PFSK-1 (cell line): ENCODE measurements around the gene SLC7A6OS.

Source experiments
- POLR2AphosphoS5 ChIP-seq: IDR thresholded peaks from 2 replicates; pipeline ENCODE4 v1.6.1; 2012; ENCODE audit warnings: low read depth, mild to moderate bottlenecking, control low read depth, low read length, moderate library complexity
- SIN3A ChIP-seq: IDR thresholded peaks from 2 replicates; pipeline ENCODE4 v1.6.1; 2012; ENCODE audit warnings: mild to moderate bottlenecking, low read length, moderate library complexity, borderline replicate concordance; ENCODE audit not compliant: insufficient read depth
- TAF1 ChIP-seq: IDR thresholded peaks from 2 replicates; pipeline ENCODE4 v1.6.1; 2012; ENCODE audit warnings: low read length, control low read depth, borderline replicate concordance; ENCODE audit not compliant: insufficient read depth
- TF ChIP-seq, protein P1 (sequence below), 2 experiments: IDR thresholded peaks; 2 replicates each; pipeline versions ENCODE4 v1.6.1 to v1.8.0; 2011 to 2012; ENCODE audit warnings: low read depth in 2 of 2, low read length in 2 of 2, control low read depth in 1 of 2, inconsistent platforms in 1 of 2, mild to moderate bottlenecking in 1 of 2, moderate library complexity in 1 of 2; ENCODE audit not compliant: insufficient read depth in 1 of 2

DNA sequence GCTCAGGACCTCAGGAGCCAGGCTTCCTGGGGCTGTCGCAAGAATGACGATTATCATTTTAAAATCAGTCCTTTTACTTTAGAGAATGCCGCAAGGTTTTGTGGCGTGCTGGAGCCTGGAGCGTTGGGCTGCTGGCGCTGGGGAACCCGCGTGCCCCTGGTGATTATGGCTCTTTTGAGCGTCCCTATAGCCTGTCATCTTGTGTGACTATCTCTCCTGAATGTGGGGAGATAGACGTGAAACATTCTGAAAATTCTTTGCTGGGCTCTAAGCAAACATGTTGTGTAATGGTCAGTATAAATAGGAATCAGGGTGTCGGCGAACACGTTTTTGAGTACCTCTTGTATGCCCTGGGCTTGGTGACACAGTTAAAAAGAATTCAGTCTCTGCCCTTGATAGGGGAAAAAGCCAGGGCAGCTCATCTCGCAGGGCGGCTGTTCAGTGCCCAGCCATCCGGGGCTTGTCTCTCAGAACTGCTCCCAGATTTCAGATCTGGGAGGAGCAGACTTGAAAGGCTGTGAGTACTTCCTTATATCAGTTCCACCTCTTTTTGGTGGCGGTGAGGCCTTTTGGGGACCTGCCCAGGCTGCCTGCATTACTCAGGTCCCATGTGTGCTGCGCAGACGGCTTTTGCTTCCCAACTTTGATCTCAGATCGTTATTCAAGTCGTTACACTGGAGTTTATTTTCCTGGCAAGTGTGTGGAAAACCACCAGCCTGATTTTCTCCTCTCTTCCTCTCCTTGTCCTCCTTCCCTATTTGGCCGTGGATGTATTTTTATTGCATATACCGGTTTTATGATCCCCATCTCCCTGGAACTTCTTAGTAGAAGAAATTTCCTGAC is 45.4 kb downstream of the SLC7A6OS start:
- TF ChIP-seq SIN3A (no peak), POLR2AphosphoS5 (no peak), TAF1 (no peak)
- TF ChIP-seq, protein P1, sequence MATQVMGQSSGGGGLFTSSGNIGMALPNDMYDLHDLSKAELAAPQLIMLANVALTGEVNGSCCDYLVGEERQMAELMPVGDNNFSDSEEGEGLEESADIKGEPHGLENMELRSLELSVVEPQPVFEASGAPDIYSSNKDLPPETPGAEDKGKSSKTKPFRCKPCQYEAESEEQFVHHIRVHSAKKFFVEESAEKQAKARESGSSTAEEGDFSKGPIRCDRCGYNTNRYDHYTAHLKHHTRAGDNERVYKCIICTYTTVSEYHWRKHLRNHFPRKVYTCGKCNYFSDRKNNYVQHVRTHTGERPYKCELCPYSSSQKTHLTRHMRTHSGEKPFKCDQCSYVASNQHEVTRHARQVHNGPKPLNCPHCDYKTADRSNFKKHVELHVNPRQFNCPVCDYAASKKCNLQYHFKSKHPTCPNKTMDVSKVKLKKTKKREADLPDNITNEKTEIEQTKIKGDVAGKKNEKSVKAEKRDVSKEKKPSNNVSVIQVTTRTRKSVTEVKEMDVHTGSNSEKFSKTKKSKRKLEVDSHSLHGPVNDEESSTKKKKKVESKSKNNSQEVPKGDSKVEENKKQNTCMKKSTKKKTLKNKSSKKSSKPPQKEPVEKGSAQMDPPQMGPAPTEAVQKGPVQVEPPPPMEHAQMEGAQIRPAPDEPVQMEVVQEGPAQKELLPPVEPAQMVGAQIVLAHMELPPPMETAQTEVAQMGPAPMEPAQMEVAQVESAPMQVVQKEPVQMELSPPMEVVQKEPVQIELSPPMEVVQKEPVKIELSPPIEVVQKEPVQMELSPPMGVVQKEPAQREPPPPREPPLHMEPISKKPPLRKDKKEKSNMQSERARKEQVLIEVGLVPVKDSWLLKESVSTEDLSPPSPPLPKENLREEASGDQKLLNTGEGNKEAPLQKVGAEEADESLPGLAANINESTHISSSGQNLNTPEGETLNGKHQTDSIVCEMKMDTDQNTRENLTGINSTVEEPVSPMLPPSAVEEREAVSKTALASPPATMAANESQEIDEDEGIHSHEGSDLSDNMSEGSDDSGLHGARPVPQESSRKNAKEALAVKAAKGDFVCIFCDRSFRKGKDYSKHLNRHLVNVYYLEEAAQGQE (IDR thresholded peaks at IDR 0.05; ENCODE audit: insufficient read depth in 1 of 2, low read depth in 2 of 2, low read length in 2 of 2): no peak
